B cell (primary cell): ENCODE measurements around the gene FAM3A. TPM values are rescaled to one million over a fixed set of nuclear protein-coding genes. Genes with fewer than 3 reads are reported as not detected.
"Not testable (repeated sequence)": the region's sequence is repeated elsewhere in the genome, so short reads cannot be mapped to it uniquely, and the experiment has no call there.

Experiments
- ATAC-seq: fragments of 200-7000 bp; cut with Tn5 transposase; one replicate; pipeline ENCODE4 v1.10.0; 2021; ENCODE audit warnings: low read depth, mild to moderate bottlenecking, moderate number of reproducible peaks, moderate library complexity
- CTCF ChIA-PET: fragments of 350-600 bp; sonication (Branson Sonifier 250); formaldehyde crosslinking; loops from one replicate; lab custom pipeline; 2021; ENCODE audit warnings: antibody characterized with exemption, inconsistent platforms; lab: Charles Lee
- POLR2A ChIA-PET: fragments of 350-600 bp; sonication (Branson Sonifier 250); formaldehyde crosslinking; loops from one replicate; lab custom pipeline; 2021; ENCODE audit warnings: antibody characterized with exemption; lab: Charles Lee
- DNase-seq: peaks from one replicate; pipeline ENCODE4 v3.0.0; 2013
- H2AFZ ChIP-seq: 2 replicates; pipeline ENCODE4 v1.6.1; 2012; ENCODE audit warnings: mild to moderate bottlenecking, low read depth, low read length; ENCODE audit not compliant: insufficient read depth, poor library complexity, severe bottlenecking
- H3K27ac ChIP-seq, 2 donors: 1 replicate in 1 of 2; 2 replicates in 1 of 2; pipeline ENCODE4 v1.5.1; 2012 to 2013; ENCODE audit warnings: low read length in 2 of 2, mild to moderate bottlenecking in 2 of 2, moderate library complexity in 1 of 2
- H3K27me3 ChIP-seq, 4 experiments: fragments of 200-600 bp in 1 of 4; sonication (generic) in 1 of 4; replicated peaks in 1 of 4; 1 replicate in 2 of 4; 2 replicates in 2 of 4; pipeline versions ENCODE4 v1.6.1 to v1.7.0; 2013 to 2016; ENCODE audit warnings: low read length in 3 of 4, mild to moderate bottlenecking in 2 of 4, mixed read lengths in 1 of 4, moderate library complexity in 1 of 4; ENCODE audit not compliant: insufficient read depth in 4 of 4, control insufficient read depth in 3 of 4; ENCODE audit errors: control extremely low read depth in 1 of 4
- H3K36me3 ChIP-seq, 2 experiments: replicated peaks in 1 of 2; 1 replicate in 1 of 2; 2 replicates in 1 of 2; pipeline versions ENCODE4 v1.6.1 to v1.7.1; 2013; ENCODE audit warnings: low read length in 1 of 2; ENCODE audit not compliant: insufficient read depth in 2 of 2, control insufficient read depth in 1 of 2; ENCODE audit errors: control extremely low read depth in 1 of 2, extremely low read depth in 1 of 2
- H3K4me1 ChIP-seq, 2 donors: fragments of 200-600 bp in 1 of 2; sonication (generic) in 1 of 2; 1 replicate in 1 of 2; 2 replicates in 1 of 2; pipeline versions ENCODE4 v1.5.1 to v1.6.1; 2013 to 2017; ENCODE audit warnings: low read length in 2 of 2; ENCODE audit not compliant: control insufficient read depth in 2 of 2, insufficient read depth in 2 of 2
- H3K4me2 ChIP-seq: replicated peaks from 2 replicates; pipeline ENCODE3; 2012; ENCODE audit warnings: mild to moderate bottlenecking, low read depth, low read length; ENCODE audit not compliant: poor library complexity, severe bottlenecking
- H3K4me3 ChIP-seq, 5 experiments: fragments of 200-600 bp in 1 of 5; sonication (generic) in 1 of 5; 1 replicate in 3 of 5; 2 replicates in 2 of 5; pipeline versions ENCODE4 v1.5.1 to v1.7.0; 2011 to 2016; ENCODE audit warnings: low read length in 4 of 5, mild to moderate bottlenecking in 4 of 5, low read depth in 2 of 5, control low read depth in 1 of 5, moderate library complexity in 1 of 5; ENCODE audit not compliant: insufficient read depth in 1 of 5; ENCODE audit errors: control extremely low read depth in 1 of 5, extremely low read depth in 1 of 5
- H3K79me2 ChIP-seq: fragments of 200-600 bp; sonication (generic); one replicate; pipeline ENCODE4 v1.6.0; 2016; ENCODE audit warnings: low read length; ENCODE audit not compliant: control insufficient read depth, insufficient read depth
- H3K9ac ChIP-seq: fragments of 200-600 bp; sonication (generic); 2 replicates; pipeline ENCODE4 v1.6.1; 2017; ENCODE audit warnings: mild to moderate bottlenecking, low read length, moderate library complexity
- H3K9me3 ChIP-seq, 3 donors: one replicate each; pipeline versions ENCODE4 v1.6.1 to v1.7.1; 2013; ENCODE audit warnings: low read length in 2 of 3; ENCODE audit not compliant: control insufficient read depth in 2 of 3, insufficient read depth in 1 of 3; ENCODE audit errors: control extremely low read depth in 1 of 3
- H4K20me1 ChIP-seq: 2 replicates; pipeline ENCODE4 v1.6.0; 2012; ENCODE audit warnings: mild to moderate bottlenecking, low read length; ENCODE audit not compliant: insufficient read depth, control insufficient read depth, poor library complexity, severe bottlenecking
- H3K27ac Mint-ChIP-seq: one replicate; pipeline ENCODE4 v1.8.0; 2021; ENCODE audit warnings: mixed read lengths
- H3K27me3 Mint-ChIP-seq: one replicate; pipeline ENCODE4 v1.8.0; 2021; ENCODE audit warnings: mixed read lengths
- H3K4me1 Mint-ChIP-seq: one replicate; pipeline ENCODE4 v1.8.0; 2021; ENCODE audit warnings: mixed read lengths
- H3K4me3 Mint-ChIP-seq: one replicate; pipeline ENCODE4 v1.8.0; 2021; ENCODE audit warnings: mixed read lengths
- H3K9me3 Mint-ChIP-seq: one replicate; pipeline ENCODE4 v1.8.0; 2022; ENCODE audit warnings: mixed read lengths; ENCODE audit not compliant: insufficient read depth
- CTCF ChIP-seq: fragments of 200-600 bp; IDR thresholded peaks from one replicate; pipeline ENCODE4 v1.8.0; 2022; ENCODE audit warnings: antibody characterized with exemption, mild to moderate bottlenecking
- EZH2 ChIP-seq: IDR thresholded peaks from 2 replicates; pipeline ENCODE4 v1.6.1; 2012; ENCODE audit warnings: borderline replicate concordance, low read depth, mild to moderate bottlenecking, moderate library complexity, low read length; ENCODE audit not compliant: insufficient read depth, poor library complexity, severe bottlenecking
- WGBS: methylation state at CpG from one replicate; pipeline ENCODE4 v1.1.5; 2013; ENCODE audit warnings: missing lambda C conversion rate; ENCODE audit not compliant: insufficient coverage; 5-methylcytosine and 5-hydroxymethylcytosine counted together
- intact Hi-C: fragments of 100-400 bp; cut with micrococcal nuclease; formaldehyde crosslinking; loops from one replicate; pipeline ENCODE4 v1.10.0; 2022
- polyA minus RNA-seq: library from RNA; depleted of rRNA, polyadenylated mRNA; stranded (reverse); fragments of >200 nt; gene quantifications from 2 replicates; pipeline ENCODE4 v1.2.3, GENCODE V29; 2012
- polyA plus RNA-seq: library from polyadenylated mRNA; depleted of rRNA; stranded (reverse); fragments of >200 nt; gene quantifications from 2 replicates; pipeline ENCODE4 v1.2.3, GENCODE V29; 2012
- total RNA-seq, 2 donors: library from RNA; stranded (reverse); fragments of 120-200 nt in 1 of 2; gene quantifications; 1 replicate in 1 of 2; 2 replicates in 1 of 2; pipeline versions ENCODE4 v1.2.3 to v1.2.4, GENCODE V29; 2013 to 2022

Gene FAM3A
- total RNA-seq (39.6 and 43.3 TPM in 2 replicates), polyA plus RNA-seq (59.4 and 61.1 TPM in 2 replicates), polyA minus RNA-seq (22.7 and 27.9 TPM in 2 replicates)
- total RNA-seq (2013) = 20.0 TPM

- H3K4me1 Mint-ChIP-seq = peaks cover 18% of the 10 kb centered on the region
- ATAC-seq = peak; percentile 97
- no peak for TF ChIP-seq EZH2
- no peak for TF ChIP-seq CTCF
- no peaks in the 10 kb centered on the region for H3K27me3 Mint-ChIP-seq
- peaks cover 0 to 2% of the 10 kb centered on the region in 2 experiments for H3K36me3 ChIP-seq
- H3K9me3 Mint-ChIP-seq = no peaks in the 10 kb centered on the region
- H2AFZ ChIP-seq = peak within 1 kb of the TSS; percentile 69
- ChIA-PET POLR2A (interaction anchor here (0.5 to 2.5 kb wide), 6 partner anchors 9 to 118 kb away, joined by 3 to 13 read pairs (median 6); partner anchors contain the start of genes RPL10, SLC10A3 and UBL4A), CTCF (interaction anchor here (1.3 to 1.7 kb wide), 4 partner anchors 11 to 118 kb away, joined by 3 to 9 read pairs (median 6); partner anchors contain the start of genes RPL10 and SLC10A3)
- peak; percentile 89 for DNase-seq
- intact Hi-C loops = loop anchor here (1.0 to 5.0 kb wide), 5 partner anchors 26 to 144 kb away; partner anchors contain the start of genes FLNA, LAGE3, PLXNA3 and RPL10
- H3K27ac ChIP-seq = peak within 1 kb of the TSS; percentile 71 to 73
- peak within 1 kb of the TSS; percentile 36 to 75 (median 67) for H3K4me3 ChIP-seq
- H3K79me2 ChIP-seq = peaks cover 6% of the 10 kb centered on the region
- H3K9ac ChIP-seq = peak within 1 kb of the TSS; percentile 68
- no peaks in the 10 kb centered on the region for H4K20me1 ChIP-seq
- under 1% methylated on average over 56 of the region's 59 CpGs for WGBS
- H3K9me3 ChIP-seq = no peaks in the 10 kb centered on the region
- peak within 1 kb of the TSS; percentile 80 for H3K4me2 ChIP-seq
- H3K27me3 ChIP-seq = no peaks in the 10 kb centered on the region
- peaks cover 4 to 22% of the 10 kb centered on the region in 2 donors for H3K4me1 ChIP-seq
- H3K27ac Mint-ChIP-seq = peak within 1 kb of the TSS; percentile 94
- H3K4me3 Mint-ChIP-seq = peak within 1 kb of the TSS; percentile 89
These were observed at the start of gene FAM3A for GRCh38 chrX:154515966-154516655. TSS of gene FAM3A (minus strand) at chrX:154516232. CDS start at chrX:154515772, 460 bp downstream.

- H3K27me3 ChIP-seq, H3K36me3 ChIP-seq, H3K4me3 ChIP-seq, H3K9me3 Mint-ChIP-seq, ATAC-seq, H3K27ac Mint-ChIP-seq, H3K4me2 ChIP-seq, intact Hi-C loops, DNase-seq, H2AFZ ChIP-seq, H3K4me1 ChIP-seq, H3K9ac ChIP-seq, H3K27me3 Mint-ChIP-seq, H3K27ac ChIP-seq, CTCF ChIA-PET, POLR2A ChIA-PET, H4K20me1 ChIP-seq, H3K9me3 ChIP-seq, H3K4me3 Mint-ChIP-seq, H3K79me2 ChIP-seq, H3K4me1 Mint-ChIP-seq: not testable (repeated sequence)
- no CpG with 5 or more reads among the region's 10 CpGs for WGBS
These were observed 46.3 kb upstream of the FAM3A start for GRCh38 chrX:154562295-154562694.

- H3K27ac Mint-ChIP-seq, H4K20me1 ChIP-seq, H3K4me1 Mint-ChIP-seq, H3K27me3 ChIP-seq, H3K27me3 Mint-ChIP-seq, H3K27ac ChIP-seq, H3K9me3 ChIP-seq, POLR2A ChIA-PET, DNase-seq, H3K9ac ChIP-seq, H3K36me3 ChIP-seq, ATAC-seq, CTCF ChIA-PET, H3K4me3 ChIP-seq, H3K4me3 Mint-ChIP-seq, H3K9me3 Mint-ChIP-seq, intact Hi-C loops, H3K4me2 ChIP-seq, H2AFZ ChIP-seq, H3K4me1 ChIP-seq, H3K79me2 ChIP-seq: not testable (repeated sequence)
- no CpG with 5 or more reads among the region's 31 CpGs for WGBS
These were observed 44.3 kb upstream of the FAM3A start for GRCh38 chrX:154560326-154560725.
